ENCODE results near the gene PARP12. TPM values are rescaled to one million over a fixed set of nuclear protein-coding genes. Genes with fewer than 3 reads are reported as not detected.

Gene PARP12
- total RNA-seq, 1 donor from 2014 or later = 26.9 TPM

DNA sequence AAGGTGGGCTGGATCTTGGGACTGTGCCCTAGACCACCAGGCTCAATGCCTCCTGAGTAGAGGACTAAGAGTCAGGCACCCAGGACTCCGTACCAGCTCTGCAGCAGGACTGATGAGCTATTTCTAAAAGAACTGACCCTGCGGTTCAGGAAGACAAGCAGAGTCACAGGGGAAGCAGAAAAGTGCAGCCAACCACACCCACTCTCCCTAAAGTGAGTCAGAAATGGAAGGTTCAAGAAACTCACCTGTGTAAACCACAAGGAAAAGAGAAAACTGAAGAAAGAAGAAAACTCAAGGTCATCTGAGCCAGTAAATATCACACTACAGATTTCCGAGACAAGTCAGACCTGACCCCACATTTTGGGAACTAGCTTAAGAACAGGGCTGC, 2.5 kb downstream of the PARP12 start:
- H3K4me3 Mint-ChIP-seq (ENCODE audit: unreplicated experiment) = no peak overlapping the region
- H3K27me3 Mint-ChIP-seq (ENCODE audit: unreplicated experiment) = no peaks in the 10 kb centered on the region
- H3K36me3 Mint-ChIP-seq (ENCODE audit: unreplicated experiment) = peaks cover 15% of the 10 kb centered on the region
- TF ChIP-seq, protein P1, sequence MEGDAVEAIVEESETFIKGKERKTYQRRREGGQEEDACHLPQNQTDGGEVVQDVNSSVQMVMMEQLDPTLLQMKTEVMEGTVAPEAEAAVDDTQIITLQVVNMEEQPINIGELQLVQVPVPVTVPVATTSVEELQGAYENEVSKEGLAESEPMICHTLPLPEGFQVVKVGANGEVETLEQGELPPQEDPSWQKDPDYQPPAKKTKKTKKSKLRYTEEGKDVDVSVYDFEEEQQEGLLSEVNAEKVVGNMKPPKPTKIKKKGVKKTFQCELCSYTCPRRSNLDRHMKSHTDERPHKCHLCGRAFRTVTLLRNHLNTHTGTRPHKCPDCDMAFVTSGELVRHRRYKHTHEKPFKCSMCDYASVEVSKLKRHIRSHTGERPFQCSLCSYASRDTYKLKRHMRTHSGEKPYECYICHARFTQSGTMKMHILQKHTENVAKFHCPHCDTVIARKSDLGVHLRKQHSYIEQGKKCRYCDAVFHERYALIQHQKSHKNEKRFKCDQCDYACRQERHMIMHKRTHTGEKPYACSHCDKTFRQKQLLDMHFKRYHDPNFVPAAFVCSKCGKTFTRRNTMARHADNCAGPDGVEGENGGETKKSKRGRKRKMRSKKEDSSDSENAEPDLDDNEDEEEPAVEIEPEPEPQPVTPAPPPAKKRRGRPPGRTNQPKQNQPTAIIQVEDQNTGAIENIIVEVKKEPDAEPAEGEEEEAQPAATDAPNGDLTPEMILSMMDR (IDR thresholded peaks at IDR 0.05) = no peak
- DNase-seq (ENCODE audit: extremely low spot score, unreplicated experiment) = peak; percentile 15
- no peaks in the 10 kb centered on the region for H3K9me3 Mint-ChIP-seq (ENCODE audit: unreplicated experiment)
- H3K27ac Mint-ChIP-seq (ENCODE audit: unreplicated experiment) = peak overlapping the region; percentile 59
- peaks cover 32% of the 10 kb centered on the region for H3K4me1 Mint-ChIP-seq (ENCODE audit: unreplicated experiment)

DNA sequence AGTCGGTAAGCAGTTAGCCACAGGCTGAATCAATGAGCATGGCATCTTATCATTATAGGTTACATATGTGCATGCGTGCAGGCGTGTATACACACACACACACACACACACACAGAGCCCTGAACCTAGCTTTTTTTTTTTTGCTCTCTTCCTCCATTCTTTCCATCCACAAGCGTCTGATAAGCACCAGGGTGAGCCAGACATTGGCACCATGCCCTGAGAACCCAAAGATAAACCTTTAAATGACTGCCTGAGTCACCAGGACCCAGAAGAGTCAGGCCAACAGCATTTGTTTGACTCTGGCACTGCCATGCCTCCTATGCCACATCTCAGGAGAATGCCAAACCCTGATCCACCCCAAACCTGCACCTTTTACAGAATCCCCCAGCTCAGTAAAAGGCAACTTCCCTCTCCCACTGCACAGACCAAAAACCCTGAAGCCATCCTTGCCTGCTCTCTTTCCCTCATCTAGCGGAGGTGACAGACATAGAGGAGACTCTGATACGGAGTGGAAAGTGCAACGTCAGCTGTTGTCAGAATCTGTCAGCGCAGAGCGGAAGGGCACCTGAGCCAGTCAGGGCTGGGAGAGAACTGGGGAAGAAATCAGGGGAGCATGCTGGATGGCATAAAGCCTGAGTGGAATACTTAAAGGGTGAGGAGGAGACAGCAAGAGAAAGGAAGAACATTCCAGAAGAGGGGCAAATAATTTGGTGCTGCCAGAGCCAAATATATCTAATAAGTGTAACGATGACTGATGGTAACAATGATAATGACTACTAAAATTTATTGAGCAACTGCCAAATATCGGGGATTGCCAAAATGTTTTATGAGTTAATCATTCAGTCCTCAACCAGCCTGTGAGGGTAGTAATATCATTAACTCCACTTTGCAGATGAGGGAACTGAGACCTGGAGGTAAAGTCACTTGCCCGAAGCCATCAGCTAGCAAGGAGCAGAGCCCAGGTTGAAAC, 3.2 kb downstream of the PARP12 start:
- Mint-ChIP-seq H3K36me3 (ENCODE audit: unreplicated experiment) (peaks cover 15% of the 10 kb centered on the region), H3K9me3 (ENCODE audit: unreplicated experiment) (no peaks in the 10 kb centered on the region), H3K27ac (ENCODE audit: unreplicated experiment) (peak overlapping the region; percentile 59), H3K4me1 (ENCODE audit: unreplicated experiment) (peaks cover 32% of the 10 kb centered on the region), H3K4me3 (ENCODE audit: unreplicated experiment) (no peak overlapping the region), H3K27me3 (ENCODE audit: unreplicated experiment) (no peaks in the 10 kb centered on the region)
- TF ChIP-seq, protein P1 (IDR thresholded peaks at IDR 0.05) = no peak
- DNase-seq (ENCODE audit: extremely low spot score, unreplicated experiment) = peak; percentile 66

DNA sequence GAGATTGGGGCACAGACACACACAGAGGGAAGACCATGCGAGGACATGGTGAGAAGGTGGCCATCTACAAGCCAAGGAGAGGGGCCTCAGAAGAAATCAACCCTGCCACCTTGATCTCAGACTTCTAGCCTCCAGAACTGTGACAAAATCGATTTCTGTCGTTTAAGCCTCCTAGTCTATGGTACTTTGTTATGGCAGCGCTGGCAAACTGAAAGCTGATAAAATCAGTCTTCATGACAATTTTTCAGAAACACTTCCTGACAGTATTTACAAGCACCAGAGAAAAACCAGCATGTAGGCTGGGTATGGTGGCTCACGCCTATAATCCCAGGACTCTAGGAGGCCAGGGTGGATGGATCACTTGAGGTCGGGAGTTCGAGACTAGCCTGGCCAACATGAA, 4.2 kb downstream of the PARP12 start:
- H3K27ac Mint-ChIP-seq (ENCODE audit: unreplicated experiment) = no peak overlapping the region
- H3K36me3 Mint-ChIP-seq (ENCODE audit: unreplicated experiment) = peaks cover 20% of the 10 kb centered on the region
- peaks cover 30% of the 10 kb centered on the region for H3K4me1 Mint-ChIP-seq (ENCODE audit: unreplicated experiment)
- H3K4me3 Mint-ChIP-seq (ENCODE audit: unreplicated experiment) = no peak overlapping the region
- DNase-seq (ENCODE audit: extremely low spot score, unreplicated experiment) = peak; percentile 42
- H3K9me3 Mint-ChIP-seq (ENCODE audit: unreplicated experiment) = no peaks in the 10 kb centered on the region
- no peaks in the 10 kb centered on the region for H3K27me3 Mint-ChIP-seq (ENCODE audit: unreplicated experiment)
- TF ChIP-seq, protein P1 (IDR thresholded peaks at IDR 0.05) = no peak

DNA sequence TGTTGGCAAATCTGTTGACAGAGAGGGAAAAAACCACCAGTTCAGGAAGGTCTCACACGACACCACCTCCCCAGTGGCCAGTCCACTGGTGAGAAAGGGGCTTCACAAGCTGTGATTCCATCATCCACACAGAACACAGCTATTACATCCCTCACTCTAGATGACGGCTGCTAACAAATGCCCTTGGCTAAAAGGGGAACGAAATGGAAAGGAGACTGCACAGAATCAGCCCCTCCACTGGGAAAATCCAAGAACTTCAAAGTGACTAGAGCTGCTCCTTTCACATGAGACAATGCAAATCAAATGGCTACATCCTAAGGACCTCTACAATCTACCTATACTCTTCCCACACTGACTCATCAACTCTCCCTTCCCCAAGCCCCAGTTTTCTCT, 5.6 kb downstream of the PARP12 start:
- H3K9me3 Mint-ChIP-seq (ENCODE audit: unreplicated experiment) = no peaks in the 10 kb centered on the region
- peaks cover 29% of the 10 kb centered on the region for H3K36me3 Mint-ChIP-seq (ENCODE audit: unreplicated experiment)

More for the DNA sequence above, 5.6 kb downstream of the PARP12 start:
- Mint-ChIP-seq H3K27ac (ENCODE audit: unreplicated experiment) (no peak overlapping the region), H3K4me1 (ENCODE audit: unreplicated experiment) (peaks cover 29% of the 10 kb centered on the region), H3K4me3 (ENCODE audit: unreplicated experiment) (no peak overlapping the region), H3K27me3 (ENCODE audit: unreplicated experiment) (no peaks in the 10 kb centered on the region)
- TF ChIP-seq, protein P1 (IDR thresholded peaks at IDR 0.05) = no peak
- peak; percentile 46 for DNase-seq (ENCODE audit: extremely low spot score, unreplicated experiment)
